H1 (cell line): ENCODE measurements around the gene LRPAP1. TPM values are rescaled to one million over a fixed set of nuclear protein-coding genes. Genes with fewer than 3 reads are reported as not detected.
"Not testable (repeated sequence)": the region's sequence is repeated elsewhere in the genome, so short reads cannot be mapped to it uniquely, and the experiment has no call there.

Source experiments
- CTCF ChIA-PET: fragments of 300-600 bp; sonication (Branson Sonifier 250); formaldehyde crosslinking; loops from one replicate; lab custom pipeline; 2021; ENCODE audit not compliant: partially characterized antibody; lab: Charles Lee
- POLR2A ChIA-PET: fragments of 300-600 bp; sonication (Branson Sonifier 250); formaldehyde crosslinking; loops from one replicate; lab custom pipeline; 2021; ENCODE audit warnings: inconsistent platforms; ENCODE audit not compliant: partially characterized antibody; lab: Charles Lee
- DNase-seq, 2 experiments: peaks; one replicate each; pipeline versions ENCODE4 v3.0.0 to v3.0.0-alpha.2; 2010 to 2022; ENCODE audit warnings: low spot score in 2 of 2, low read depth in 1 of 2, mixed read lengths in 1 of 2
- FAIRE-seq: peaks from 2 replicates; lab custom pipeline; 2011; peaks lifted over from hg19 to GRCh38; lab: Jason Lieb, UNC
- H2AFZ ChIP-seq: 2 replicates; pipeline ENCODE4 v1.8.1; 2012; ENCODE audit warnings: low read length, inconsistent platforms
- H2AK5ac ChIP-seq: 2 replicates; pipeline ENCODE4 v1.6.1; 2013; ENCODE audit warnings: low read depth, low read length
- H2BK120ac ChIP-seq: replicated peaks from 2 replicates; pipeline ENCODE3; 2013; ENCODE audit warnings: low read depth, low read length, inconsistent platforms
- H2BK12ac ChIP-seq: 2 replicates; pipeline ENCODE4 v1.6.1; 2013; ENCODE audit warnings: low read depth, low read length
- H2BK15ac ChIP-seq: 2 replicates; pipeline ENCODE4 v1.6.1; 2013; ENCODE audit warnings: low read length
- H2BK20ac ChIP-seq: 2 replicates; pipeline ENCODE4 v1.6.1; 2013; ENCODE audit warnings: low read length
- H2BK5ac ChIP-seq: 2 replicates; pipeline ENCODE4 v1.6.1; 2013; ENCODE audit warnings: low read depth, low read length
- H3K14ac ChIP-seq: 2 replicates; pipeline ENCODE4 v1.6.1; 2013; ENCODE audit warnings: inconsistent platforms; ENCODE audit not compliant: insufficient read length
- H3K18ac ChIP-seq: 2 replicates; pipeline ENCODE4 v1.6.1; 2013; ENCODE audit warnings: low read length; ENCODE audit errors: extremely low read depth
- H3K23ac ChIP-seq: 2 replicates; pipeline ENCODE4 v1.6.1; 2013; ENCODE audit warnings: inconsistent platforms; ENCODE audit not compliant: insufficient read length
- H3K23me2 ChIP-seq: 2 replicates; pipeline ENCODE4 v1.6.1; 2013; ENCODE audit warnings: low read depth, low read length
- H3K27ac ChIP-seq: 2 replicates; pipeline ENCODE4 v1.6.1; 2011; ENCODE audit warnings: low read depth, low read length, inconsistent platforms
- H3K27me3 ChIP-seq, 4 experiments: replicated peaks in 1 of 4; 1 replicate in 1 of 4; 2 replicates in 3 of 4; pipeline versions ENCODE4 v1.6.1 to v1.8.1; 2011 to 2013; ENCODE audit warnings: low read length in 3 of 4, mild to moderate bottlenecking in 3 of 4, inconsistent platforms in 2 of 4, mixed read lengths in 2 of 4, moderate library complexity in 1 of 4; ENCODE audit not compliant: control insufficient read depth in 3 of 4, insufficient read depth in 3 of 4; ENCODE audit errors: extremely low read depth in 1 of 4
- H3K36me3 ChIP-seq, 4 experiments: 2 replicates each; pipeline versions ENCODE4 v1.6.1 to v1.8.1; 2011 to 2013; ENCODE audit warnings: mild to moderate bottlenecking in 4 of 4, low read length in 3 of 4, moderate library complexity in 2 of 4, control low read depth in 1 of 4, inconsistent platforms in 1 of 4; ENCODE audit not compliant: insufficient read depth in 4 of 4, control insufficient read depth in 2 of 4
- H3K4ac ChIP-seq: replicated peaks from 2 replicates; pipeline ENCODE3; 2013; ENCODE audit warnings: low read length, low read depth, mixed read lengths, inconsistent platforms; ENCODE audit not compliant: insufficient read length
- H3K4me1 ChIP-seq, 4 experiments: replicated peaks in 1 of 4; 1 replicate in 1 of 4; 2 replicates in 3 of 4; pipeline versions ENCODE4 v1.6.1 to v1.8.1; 2011 to 2013; ENCODE audit warnings: low read length in 3 of 4, inconsistent platforms in 2 of 4, mixed read lengths in 1 of 4; ENCODE audit not compliant: insufficient read depth in 4 of 4, control insufficient read depth in 3 of 4
- H3K4me2 ChIP-seq, 2 experiments: 2 replicates each; pipeline versions ENCODE4 v1.6.1 to v1.8.1; 2011 to 2013; ENCODE audit warnings: low read depth in 2 of 2, low read length in 2 of 2, control low read depth in 1 of 2, inconsistent platforms in 1 of 2, mild to moderate bottlenecking in 1 of 2; ENCODE audit not compliant: insufficient read depth in 1 of 2
- H3K4me3 ChIP-seq, 4 experiments: fragments of 200-600, 300-600 bp in 1 of 4; sonication (generic), shearing (Covaris generic), sonication (Bioruptor Twin) in 1 of 4; 2 replicates each; pipeline versions ENCODE4 v1.5.1 to v1.8.1; 2011 to 2016; ENCODE audit warnings: low read length in 4 of 4, low read depth in 3 of 4, control low read depth in 2 of 4, inconsistent platforms in 2 of 4, mild to moderate bottlenecking in 2 of 4, mixed read lengths in 1 of 4, moderate library complexity in 1 of 4; ENCODE audit not compliant: insufficient read depth in 2 of 4; ENCODE audit errors: extremely low read depth in 1 of 4
- H3K56ac ChIP-seq: replicated peaks from 2 replicates; pipeline ENCODE3; 2013; ENCODE audit warnings: low read depth, mild to moderate bottlenecking, mixed read lengths, low read length, inconsistent platforms; ENCODE audit not compliant: insufficient read length
- H3K79me1 ChIP-seq: 2 replicates; pipeline ENCODE4 v1.6.1; 2013; ENCODE audit warnings: low read depth, low read length, control low read depth
- H3K79me2 ChIP-seq, 2 experiments: 2 replicates each; pipeline versions ENCODE4 v1.6.1 to v1.8.1; 2012 to 2013; ENCODE audit warnings: low read length in 2 of 2, mild to moderate bottlenecking in 2 of 2, inconsistent platforms in 1 of 2; ENCODE audit not compliant: insufficient read depth in 2 of 2, control insufficient read depth in 1 of 2
- H3K9ac ChIP-seq, 4 experiments: replicated peaks in 1 of 4; 1 replicate in 1 of 4; 2 replicates in 3 of 4; pipeline versions ENCODE4 v1.6.1 to v1.8.1; 2011 to 2013; ENCODE audit warnings: low read depth in 3 of 4, low read length in 3 of 4, control low read depth in 2 of 4, mild to moderate bottlenecking in 2 of 4, moderate library complexity in 2 of 4, inconsistent platforms in 1 of 4; ENCODE audit errors: extremely low read depth in 1 of 4
- H3K9me3 ChIP-seq, 2 experiments: 2 replicates each; pipeline versions ENCODE4 v1.6.1 to v1.8.1; 2012 to 2013; ENCODE audit warnings: mild to moderate bottlenecking in 2 of 2, moderate library complexity in 2 of 2, control low read depth in 1 of 2, inconsistent platforms in 1 of 2, low read depth in 1 of 2, low read length in 1 of 2, mixed read lengths in 1 of 2; ENCODE audit not compliant: insufficient read depth in 2 of 2
- H4K20me1 ChIP-seq, 2 experiments: replicated peaks in 1 of 2; 2 replicates each; pipeline versions ENCODE3 to v1.8.1; 2011 to 2013; ENCODE audit warnings: inconsistent platforms in 2 of 2, low read length in 2 of 2, mild to moderate bottlenecking in 1 of 2; ENCODE audit not compliant: insufficient read depth in 2 of 2, control insufficient read depth in 1 of 2
- H4K5ac ChIP-seq: 2 replicates; pipeline ENCODE4 v1.6.1; 2013; ENCODE audit warnings: low read length, low read depth, mixed read lengths, inconsistent platforms; ENCODE audit not compliant: insufficient read length
- H4K8ac ChIP-seq: 2 replicates; pipeline ENCODE4 v1.8.0; 2013; ENCODE audit warnings: mild to moderate bottlenecking, moderate library complexity, low read length, inconsistent platforms; ENCODE audit not compliant: insufficient read depth; ENCODE audit errors: extremely low read depth
- H4K91ac ChIP-seq: replicated peaks from 2 replicates; pipeline ENCODE3; 2013; ENCODE audit warnings: low read length, mixed read lengths, inconsistent platforms; ENCODE audit not compliant: insufficient read length
- WGBS, 2 experiments: shearing (Covaris generic) in 1 of 2; methylation state at CpG; one replicate each; pipeline versions ENCODE4 v1.1.6 to v1.1.7; 2013 to 2015; ENCODE audit warnings: low lambda C conversion rate in 2 of 2, mixed read lengths in 2 of 2, inconsistent platforms in 1 of 2, low coverage in 1 of 2, missing lambda C conversion rate in 1 of 2; ENCODE audit not compliant: insufficient replicate concordance in 2 of 2, insufficient coverage in 1 of 2, insufficient read length in 1 of 2; ENCODE audit errors: extremely low coverage in 1 of 2, missing lambda C conversion rate in 1 of 2; 5-methylcytosine and 5-hydroxymethylcytosine counted together
- polyA plus RNA-seq, 7 experiments: library from polyadenylated mRNA; depleted of rRNA in 3 of 7; stranded (reverse) in 5 of 7; unstranded in 2 of 7; fragments of >200 nt in 5 of 7; fragments of 200-250 nt in 2 of 7; gene quantifications; 1 replicate in 5 of 7; 2 replicates in 1 of 7; 4 replicates in 1 of 7; pipeline versions ENCODE4 v1.2.1 to v1.2.3, GENCODE V29; 2011 to 2013; ENCODE audit warnings: missing spikeins in 2 of 7, mixed read lengths in 2 of 7
- total RNA-seq: library from RNA; stranded (reverse); fragmentation: NEBNext Ultra II Directional; extraction: Animal tissue kit (Norgen Biotek cat#: 25700); gene quantifications from 2 replicates; pipeline ENCODE4 v1.2.1, GENCODE V29; 2021

The LRPAP1 gene
- total and polyA plus RNA-seq, 2 of the 8 experiments (the other 6 are each of a cell fraction or from before 2014, with no cell fraction given), result 31.1 to 101 TPM

- H2AFZ ChIP-seq, H3K18ac ChIP-seq, FAIRE-seq, H3K56ac ChIP-seq, H4K5ac ChIP-seq, H3K27ac ChIP-seq, H4K20me1 ChIP-seq, H3K9me3 ChIP-seq, H2AK5ac ChIP-seq, H3K9ac ChIP-seq, H2BK5ac ChIP-seq, H3K4me2 ChIP-seq, H4K8ac ChIP-seq, H2BK15ac ChIP-seq, CTCF ChIA-PET, H3K14ac ChIP-seq, H3K4me1 ChIP-seq, H3K23ac ChIP-seq, H3K79me2 ChIP-seq, POLR2A ChIA-PET, H3K79me1 ChIP-seq, H3K36me3 ChIP-seq, H2BK12ac ChIP-seq, H3K4me3 ChIP-seq, DNase-seq, H2BK120ac ChIP-seq, H4K91ac ChIP-seq, H3K4ac ChIP-seq, H2BK20ac ChIP-seq, H3K23me2 ChIP-seq, H3K27me3 ChIP-seq: not testable (repeated sequence)
- 94% methylated on average over 11 of the region's 12 CpGs; no CpG with 5 or more reads in 1 of the 2 experiments for WGBS, 2 experiments
These were observed 18.6 kb upstream of the LRPAP1 start for GRCh38 chr4:3550792-3551325.

GRCh38 chr4:3550041-3550440 is 17.8 kb upstream of the LRPAP1 start:
- H3K4me1 ChIP-seq, H2BK120ac ChIP-seq, H3K79me2 ChIP-seq, POLR2A ChIA-PET, H2AK5ac ChIP-seq, H3K36me3 ChIP-seq, H3K9me3 ChIP-seq, H3K18ac ChIP-seq, H3K27ac ChIP-seq, H3K9ac ChIP-seq, H4K5ac ChIP-seq, H3K14ac ChIP-seq, H4K20me1 ChIP-seq, H2BK5ac ChIP-seq, H3K56ac ChIP-seq, H2AFZ ChIP-seq, H4K91ac ChIP-seq, H2BK12ac ChIP-seq, H2BK20ac ChIP-seq, H3K79me1 ChIP-seq, FAIRE-seq, H3K4me2 ChIP-seq, H3K27me3 ChIP-seq, H3K4ac ChIP-seq, H2BK15ac ChIP-seq, DNase-seq, H3K4me3 ChIP-seq, H3K23ac ChIP-seq, H4K8ac ChIP-seq, CTCF ChIA-PET, H3K23me2 ChIP-seq: not testable (repeated sequence)
- 86% methylated on average over 6 of the region's 6 CpGs; no CpG with 5 or more reads in 1 of the 2 experiments for WGBS, 2 experiments
